ENCODE results near the gene PIPOX. TPM values are rescaled to one million over a fixed set of nuclear protein-coding genes. Genes with fewer than 3 reads are reported as not detected.

Gene PIPOX
- total and polyA plus RNA-seq, 9 of the 15 experiments (the other 6 are each of a cell fraction or from before 2014, with no cell fraction given): 0.15 to 2.2 (median 0.58) TPM; not detected in 2

DNA sequence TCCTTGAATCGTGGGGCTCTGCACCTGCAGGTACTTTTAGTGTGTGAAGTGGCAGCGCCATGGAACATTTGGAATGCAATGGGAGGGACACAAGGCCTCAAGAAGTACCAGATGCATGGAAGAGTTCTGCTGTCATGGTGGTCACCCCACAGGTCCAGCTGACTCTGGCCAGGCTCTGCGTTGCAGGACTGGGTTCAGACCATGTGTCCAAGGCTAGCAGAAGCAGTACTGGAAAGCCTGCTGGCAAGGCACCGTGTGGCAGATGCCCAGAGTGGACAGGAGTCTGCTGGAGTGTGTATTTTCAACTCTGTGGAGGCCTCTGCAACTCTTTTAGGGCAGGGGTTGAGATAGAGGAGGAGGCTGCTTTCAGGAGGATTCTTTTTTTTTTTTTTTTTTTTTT lies 2.1 kb downstream of the PIPOX start (continued):
- no peak for TF ChIP-seq MITF (IDR thresholded peaks at IDR 0.05)
- no peak for TF ChIP-seq ELF2 (CRISPR knock-in tag; IDR thresholded peaks at IDR 0.05)

- H3K36me3 ChIP-seq (ENCODE audit: control insufficient read depth, insufficient read depth, low read length): no peaks in the 10 kb centered on the region
- H4K20me1 ChIP-seq (replicated peaks; ENCODE audit: control insufficient read depth, insufficient read depth, low read length): peaks cover 4% of the 10 kb centered on the region; the same call in 1 of the 2 replicates
- CTCF ChIA-PET (ENCODE audit: low intra/inter-chr PET ratio): no interaction called here
- H3K27me3 ChIP-seq (ENCODE audit: control insufficient read depth in 2 of 2, insufficient read depth in 2 of 2, low read length in 2 of 2): peaks cover 35 to 45% of the 10 kb centered on the region in 2 experiments
- H3K4me3 ChIP-seq: no peak overlapping the region
- H3K9me3 ChIP-seq (replicated peaks; ENCODE audit: control insufficient read depth, insufficient read depth, low read depth, low read length): no peaks in the 10 kb centered on the region
- DNase-seq (ENCODE audit: extremely low read depth in 1 of 4, low spot score in 3 of 4) (no peak), FAIRE-seq (no peak), ATAC-seq (no peak)
- H3K27ac ChIP-seq (ENCODE audit: extremely low read depth, low read depth, low read length): no peak overlapping the region
- WGBS (ENCODE audit: insufficient coverage, low coverage, missing lambda C conversion rate): 2% methylated on average over 7 of the region's 7 CpGs
- POLR2A ChIA-PET: interaction anchor here (0.6 kb wide), 1 partner anchor 10 kb away, joined by 3 read pairs; no protein-coding TSS in a partner anchor
- in situ Hi-C loops (cut with MboI): no loop called here
- no peak overlapping the region for H3K9ac ChIP-seq (ENCODE audit: insufficient read depth in 1 of 2, low read depth in 2 of 2, low read length in 2 of 2)
- H3K4me2 ChIP-seq (ENCODE audit: insufficient read depth, low read length): no peak overlapping the region
- no TSS peak for BruUV-seq (replicated peaks)
- H3K4me1 ChIP-seq (replicated peaks in 1 of 2; ENCODE audit: control insufficient read depth in 2 of 2, insufficient read depth in 2 of 2, low read length in 2 of 2): peaks cover 0 to 6% of the 10 kb centered on the region in 2 experiments; a peak in 2 of 5 replicates
- intact Hi-C loops (cut with micrococcal nuclease): no loop called here
- no peaks in the 10 kb centered on the region for H3K9me1 ChIP-seq (ENCODE audit: control insufficient read depth, insufficient read depth, low read length)
- no peak overlapping the region for H2AFZ ChIP-seq (ENCODE audit: low read depth, low read length)
- H3K79me2 ChIP-seq (ENCODE audit: control insufficient read depth, insufficient read depth, low read length): no peaks in the 10 kb centered on the region
- TF ChIP-seq, protein P1, sequence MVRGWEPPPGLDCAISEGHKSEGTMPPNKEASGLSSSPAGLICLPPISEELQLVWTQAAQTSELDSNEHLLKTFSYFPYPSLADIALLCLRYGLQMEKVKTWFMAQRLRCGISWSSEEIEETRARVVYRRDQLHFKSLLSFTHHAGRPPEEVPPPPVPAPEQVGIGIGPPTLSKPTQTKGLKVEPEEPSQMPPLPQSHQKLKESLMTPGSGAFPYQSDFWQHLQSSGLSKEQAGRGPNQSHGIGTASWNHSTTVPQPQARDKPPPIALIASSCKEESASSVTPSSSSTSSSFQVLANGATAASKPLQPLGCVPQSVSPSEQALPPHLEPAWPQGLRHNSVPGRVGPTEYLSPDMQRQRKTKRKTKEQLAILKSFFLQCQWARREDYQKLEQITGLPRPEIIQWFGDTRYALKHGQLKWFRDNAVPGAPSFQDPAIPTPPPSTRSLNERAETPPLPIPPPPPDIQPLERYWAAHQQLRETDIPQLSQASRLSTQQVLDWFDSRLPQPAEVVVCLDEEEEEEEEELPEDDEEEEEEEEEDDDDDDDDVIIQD (CRISPR knock-in tag; IDR thresholded peaks at IDR 0.05): no peak
- TF ChIP-seq ZBTB43 (CRISPR knock-in tag; IDR thresholded peaks at IDR 0.05): no peak
- TF ChIP-seq SRSF3 (IDR thresholded peaks at IDR 0.05; ENCODE audit: insufficient read depth, low read length): no peak
- no peak for TF ChIP-seq FOSL1 (tag; conservative IDR thresholded peaks at IDR 0.05)
- TF ChIP-seq ZNF224 (CRISPR knock-in tag; IDR thresholded peaks at IDR 0.05): no peak
- no peak for TF ChIP-seq RFX7 (CRISPR knock-in tag; IDR thresholded peaks at IDR 0.05)
- no peak for TF ChIP-seq ZSCAN32 (CRISPR knock-in tag; IDR thresholded peaks at IDR 0.05)
- no peak for TF ChIP-seq HCFC1 (IDR thresholded peaks at IDR 0.05; ENCODE audit: low read depth, low read length)
- TF ChIP-seq ZNF239 (CRISPR knock-in tag; IDR thresholded peaks at IDR 0.05): no peak
- no peak for TF ChIP-seq MTA3 (IDR thresholded peaks at IDR 0.05; ENCODE audit: borderline replicate concordance)
- TF ChIP-seq RAD51 (IDR thresholded peaks at IDR 0.05; ENCODE audit: borderline replicate concordance, low read depth): no peak
- TF ChIP-seq RBM34 (IDR thresholded peaks at IDR 0.05; ENCODE audit: borderline replicate concordance, insufficient read depth, low read length): no peak
- TF ChIP-seq CTCF (IDR thresholded peaks at IDR 0.05 in 2 of 3, conservative IDR thresholded peaks at IDR 0.05 in 1 of 3; ENCODE audit: insufficient read depth in 2 of 3, low read depth in 1 of 3, low read length in 3 of 3): no peak
These were observed 3.0 kb downstream of the PIPOX start for GRCh38 chr17:29045734-29046472.

All from K562 (cell line).